SW480 (cell line): Measurements from ENCODE around the gene DENR.
"Not testable (repeated sequence)": the region's sequence is repeated elsewhere in the genome, so short reads cannot be mapped to it uniquely, and the experiment has no call there.

Experiments
- DNase-seq: peaks from one replicate; pipeline ENCODE4 v3.0.0-alpha.2; 2016; ENCODE audit warnings: low spot score

Gene DENR, protein sequence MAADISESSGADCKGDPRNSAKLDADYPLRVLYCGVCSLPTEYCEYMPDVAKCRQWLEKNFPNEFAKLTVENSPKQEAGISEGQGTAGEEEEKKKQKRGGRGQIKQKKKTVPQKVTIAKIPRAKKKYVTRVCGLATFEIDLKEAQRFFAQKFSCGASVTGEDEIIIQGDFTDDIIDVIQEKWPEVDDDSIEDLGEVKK

DNA sequence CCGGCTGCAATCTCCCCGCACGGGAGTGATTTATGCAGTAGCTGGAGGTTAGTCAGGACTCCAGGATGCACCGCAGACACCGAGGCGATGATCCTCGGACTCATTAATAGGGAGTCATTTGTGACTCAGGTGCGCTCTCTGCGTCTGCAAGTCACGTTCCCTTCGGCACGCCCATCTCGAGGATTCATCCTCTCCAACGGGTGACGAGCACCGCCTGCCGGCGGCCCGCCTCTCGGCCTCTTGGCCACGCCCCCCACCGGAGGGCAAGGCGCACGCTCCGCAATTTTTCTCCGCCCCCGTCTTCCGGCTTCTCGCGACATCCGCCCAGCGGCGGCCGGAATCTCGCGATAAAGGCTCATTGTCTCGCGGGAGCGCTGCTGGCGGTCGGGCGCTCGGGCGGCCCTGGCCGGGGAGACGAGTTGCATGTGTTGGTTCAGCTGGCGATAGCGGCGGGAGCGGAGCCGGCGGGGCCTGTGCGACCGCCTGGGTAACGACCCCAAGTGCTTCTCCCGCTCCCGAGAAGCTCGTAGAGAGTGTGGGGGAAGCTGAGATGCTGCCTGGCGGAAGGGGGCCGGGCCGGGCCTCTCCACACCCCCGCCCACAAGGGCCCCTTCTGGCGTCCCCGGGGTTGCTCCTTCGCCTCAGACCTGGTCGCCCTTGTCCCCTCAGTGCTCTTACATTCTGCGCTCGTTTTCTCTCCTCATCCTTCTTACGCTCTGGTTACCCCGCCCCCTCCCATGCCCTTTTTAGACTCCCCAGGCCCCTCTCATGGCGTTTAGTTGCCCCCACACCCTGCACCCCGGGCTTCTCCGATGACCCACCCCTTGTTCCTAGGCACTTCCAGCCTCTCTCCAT is at the start of gene DENR:
Gene DENR, plus strand, starts transcription at position 361 of the 855 bp plus-strand sequence. CDS start 878 bp downstream, outside the sequence.
- peak; percentile 96 for DNase-seq

DNA sequence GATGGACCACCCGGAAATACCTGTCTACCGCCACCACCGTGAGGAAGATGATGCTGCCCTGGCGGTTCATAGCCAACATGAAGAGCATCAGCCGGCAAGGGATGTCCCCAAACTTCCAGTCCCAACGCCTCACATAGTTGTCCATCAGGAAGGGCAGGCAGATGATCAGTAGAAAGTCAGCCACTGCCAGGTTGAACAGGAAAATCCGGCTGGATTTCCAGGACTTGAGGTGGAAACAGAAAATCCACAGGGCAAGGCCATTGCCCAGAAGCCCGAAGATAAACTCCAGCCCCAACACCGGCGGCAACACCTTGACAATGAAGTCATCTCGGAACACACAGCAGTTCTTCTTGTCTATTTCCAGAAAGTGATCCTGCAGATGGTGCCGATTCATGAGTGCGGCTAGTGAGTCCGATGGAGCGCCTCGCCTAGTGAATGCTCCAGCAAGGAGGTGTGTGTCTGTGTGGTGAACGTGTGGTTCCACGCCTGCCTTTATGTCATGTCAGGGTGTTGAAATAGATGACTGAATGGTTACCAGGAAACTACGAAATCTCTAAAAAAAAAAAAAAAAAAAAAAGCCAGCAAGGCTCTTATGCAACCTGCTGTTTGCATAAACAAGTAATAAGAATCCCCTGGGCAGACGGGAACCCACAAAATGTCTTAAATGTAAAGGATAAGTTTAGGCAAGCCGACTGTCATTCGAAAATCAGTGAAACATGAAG is 49.6 kb upstream of the DENR start, which contains the start of gene HCAR2:
Gene HCAR2, minus strand, starts transcription at position 468 of the 722 bp plus-strand sequence. Its CDS starts 74 bp downstream, at position 394.
- DNase-seq, result not testable (repeated sequence)

DNA sequence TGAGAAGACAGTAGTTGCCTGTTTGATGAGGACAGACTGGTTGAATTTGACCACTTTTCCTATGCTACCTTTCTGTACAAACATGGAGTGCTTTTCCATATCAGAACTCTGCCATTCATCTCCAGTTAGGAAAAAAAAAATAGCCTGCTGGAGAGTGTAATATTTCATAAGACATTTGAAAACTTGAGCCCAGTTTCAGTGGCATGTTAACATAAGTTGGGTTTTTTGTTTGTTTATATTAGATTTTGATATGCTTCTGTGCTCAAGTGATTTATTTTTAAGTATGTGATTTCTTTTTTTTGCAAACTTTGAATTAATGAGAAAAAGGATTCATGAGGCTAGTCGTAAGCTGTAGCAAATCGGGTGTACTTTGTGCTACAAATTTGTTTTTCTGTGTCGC is 48.8 kb upstream of the DENR start:
- not testable (repeated sequence) for DNase-seq

DNA sequence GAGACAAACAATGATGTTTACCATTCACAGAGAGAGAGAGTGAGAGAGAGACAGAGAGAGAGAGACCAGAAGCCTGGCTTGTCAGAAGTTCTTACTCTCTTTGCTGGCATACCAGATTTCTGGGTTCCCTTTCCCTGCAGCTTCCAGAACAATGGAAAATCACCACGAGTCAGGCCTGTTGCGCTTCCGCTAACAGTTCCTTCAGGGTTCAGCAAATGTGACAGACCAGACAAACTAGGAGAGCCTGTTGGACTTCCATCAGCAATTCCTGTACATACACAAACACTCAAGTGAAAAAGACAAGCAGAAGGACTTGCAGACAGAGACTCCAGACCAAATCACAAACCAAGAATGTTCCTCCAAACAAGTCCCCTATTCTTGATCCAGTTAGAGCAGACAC is 43.3 kb upstream of the DENR start:
- not testable (repeated sequence) for DNase-seq

DNA sequence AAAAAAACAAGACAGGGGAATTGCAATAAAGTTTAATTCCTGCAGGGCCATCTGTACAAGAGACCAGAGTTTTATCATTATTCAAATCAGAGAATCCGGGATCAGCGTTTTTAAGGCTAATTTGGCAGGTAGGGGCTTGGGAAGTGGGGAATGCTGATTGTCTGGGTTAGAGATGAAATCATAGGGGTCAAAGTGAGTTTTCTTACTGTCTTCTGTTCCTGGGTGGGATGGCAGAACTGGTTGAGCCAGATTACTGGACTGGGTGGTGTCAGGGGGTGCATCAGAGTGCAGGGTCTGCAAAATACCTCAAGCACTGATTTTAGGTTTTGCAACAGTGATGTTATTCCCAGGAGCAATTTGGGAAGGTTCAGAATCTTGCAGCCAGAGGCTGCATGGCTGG is 42.3 kb upstream of the DENR start:
- not testable (repeated sequence) for DNase-seq

DNA sequence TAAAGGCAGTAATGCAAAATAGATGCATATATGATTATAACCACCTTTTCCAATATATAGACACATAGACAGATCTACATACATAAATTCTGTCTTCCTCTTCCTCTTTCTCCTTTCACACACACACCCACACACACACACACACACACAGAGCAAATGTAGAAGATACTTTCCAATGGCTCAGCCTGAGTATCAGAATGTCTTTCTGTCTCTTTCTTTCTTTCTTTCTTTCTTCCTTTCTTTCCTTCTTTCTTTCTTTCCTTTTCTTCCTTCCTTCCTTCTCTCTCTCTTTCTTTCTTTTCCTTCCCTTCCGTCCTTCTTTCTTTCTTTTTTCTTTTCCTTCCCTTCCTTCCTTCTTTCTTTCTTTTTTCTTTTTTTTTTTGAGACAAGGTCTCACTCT is 41.4 kb upstream of the DENR start:
- DNase-seq, result not testable (repeated sequence)

DNA sequence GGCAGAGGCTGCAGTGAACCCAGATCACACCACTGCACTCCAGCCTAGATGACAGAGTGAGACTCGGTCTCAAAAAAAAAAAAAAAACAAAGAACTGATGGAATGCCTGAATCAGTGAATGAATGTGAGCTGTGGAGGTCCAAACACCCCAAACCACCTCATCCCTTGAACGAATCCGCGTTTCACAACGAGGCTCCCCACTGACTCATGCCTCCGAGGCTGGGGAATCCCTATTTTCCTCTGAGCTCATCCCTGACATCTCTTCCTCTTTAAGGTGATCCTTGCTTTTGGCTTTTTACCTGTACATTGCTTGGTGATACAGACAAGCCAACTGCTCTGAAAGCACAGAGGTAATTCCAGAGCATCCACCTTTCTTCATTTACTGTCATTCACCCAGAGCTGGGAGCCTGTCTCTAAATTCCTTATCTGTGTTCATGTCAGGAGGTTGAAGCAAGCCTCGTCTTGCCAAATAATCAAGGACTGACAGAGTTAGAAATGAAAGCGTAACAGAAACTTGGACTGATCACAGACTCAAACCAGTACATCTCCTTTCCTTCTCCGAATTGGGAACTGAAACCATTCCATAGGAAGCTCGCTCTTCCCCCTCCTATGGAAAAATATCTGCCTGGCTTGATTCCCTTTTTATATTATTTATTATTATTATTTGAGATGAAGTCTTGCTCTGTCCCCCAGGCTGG is 39.0 kb upstream of the DENR start:
- not testable (repeated sequence) for DNase-seq

DNA sequence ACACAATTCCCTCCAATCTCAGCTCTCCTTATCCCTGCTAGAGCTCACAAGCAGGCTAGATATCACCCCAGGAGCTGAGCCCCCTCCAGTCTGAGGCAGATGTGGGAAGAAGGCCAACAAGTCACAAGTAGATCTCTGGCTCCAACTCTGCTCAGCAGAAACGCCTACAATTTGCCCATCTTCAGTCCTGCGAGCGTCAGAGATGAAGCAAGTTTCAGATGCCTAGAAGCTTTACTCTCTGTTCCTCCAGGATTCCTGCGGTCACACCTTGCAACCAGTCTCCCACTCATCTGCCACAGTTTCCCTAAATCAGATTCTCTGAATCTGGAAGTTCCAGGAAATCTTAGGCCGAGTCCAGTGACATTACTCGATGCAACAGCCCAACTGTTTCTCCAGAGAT is 37.4 kb upstream of the DENR start:
- DNase-seq, result not testable (repeated sequence)

DNA sequence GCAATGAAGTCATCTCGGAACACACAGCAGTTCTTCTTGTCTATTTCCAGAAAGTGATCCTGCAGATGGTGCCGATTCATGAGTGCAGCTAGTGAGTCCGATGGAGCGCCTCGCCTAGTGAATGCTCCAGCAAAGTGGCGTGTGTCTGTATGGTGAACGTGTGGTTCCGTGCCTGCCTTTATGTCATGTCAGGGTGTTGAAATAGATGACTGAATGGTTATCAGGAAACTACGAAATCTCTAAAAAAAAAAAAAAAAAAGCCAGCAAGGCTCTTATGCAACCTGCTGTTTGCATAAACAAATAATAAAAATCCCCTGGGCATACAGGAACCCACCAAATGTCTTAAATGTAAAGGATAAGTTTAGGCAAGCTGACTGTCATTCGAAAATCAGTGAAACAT is 36.0 kb upstream of the DENR start, which contains the start of gene HCAR3:
Gene HCAR3, minus strand, starts transcription at position 154 of the 400 bp plus-strand sequence. Its CDS starts 74 bp downstream, at position 80.
- DNase-seq, result not testable (repeated sequence)

DNA sequence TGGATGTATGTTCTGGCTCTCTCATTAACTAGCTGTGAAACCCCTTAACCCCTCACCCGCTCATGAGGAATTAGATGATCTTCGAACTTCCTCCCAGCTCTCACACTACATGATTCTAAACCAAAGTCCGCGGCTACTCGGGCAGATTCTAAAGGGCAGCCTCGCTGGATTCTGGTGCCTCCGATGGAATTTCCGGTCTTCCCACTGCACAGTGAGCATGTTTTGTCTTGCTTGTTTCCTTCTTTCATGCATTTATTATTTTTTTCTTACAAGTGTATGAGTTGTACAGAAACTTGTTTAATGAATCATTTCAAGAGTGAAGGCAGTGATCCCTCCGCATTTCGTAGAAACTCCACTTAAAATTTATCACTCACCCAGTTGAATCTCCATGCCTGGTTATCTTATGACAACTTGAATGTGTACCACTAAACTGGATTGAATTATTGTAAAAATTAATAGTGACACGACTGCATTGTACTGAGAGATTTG is 31.5 kb upstream of the DENR start:
- DNase-seq, result no peak

DNA sequence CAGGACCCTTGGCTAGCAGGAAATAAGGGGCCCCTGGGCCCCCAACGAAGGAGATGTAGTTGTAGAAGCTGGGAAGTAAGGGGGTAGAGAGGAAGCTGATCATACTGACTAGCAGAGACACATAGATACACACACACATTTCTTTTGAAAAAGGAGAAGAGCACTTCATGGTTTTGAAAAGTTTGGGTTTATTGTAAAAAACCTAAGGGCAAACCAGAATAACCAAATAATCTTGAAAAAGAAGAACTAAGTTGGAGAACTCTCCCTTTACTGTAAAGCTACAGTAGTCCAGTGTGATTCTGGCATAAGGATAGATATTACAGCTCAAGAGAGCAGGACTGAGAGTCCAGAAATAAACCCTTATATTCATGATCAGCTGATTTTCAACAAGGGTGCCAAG is 30.2 kb upstream of the DENR start:
- DNase-seq, result no peak

DNA sequence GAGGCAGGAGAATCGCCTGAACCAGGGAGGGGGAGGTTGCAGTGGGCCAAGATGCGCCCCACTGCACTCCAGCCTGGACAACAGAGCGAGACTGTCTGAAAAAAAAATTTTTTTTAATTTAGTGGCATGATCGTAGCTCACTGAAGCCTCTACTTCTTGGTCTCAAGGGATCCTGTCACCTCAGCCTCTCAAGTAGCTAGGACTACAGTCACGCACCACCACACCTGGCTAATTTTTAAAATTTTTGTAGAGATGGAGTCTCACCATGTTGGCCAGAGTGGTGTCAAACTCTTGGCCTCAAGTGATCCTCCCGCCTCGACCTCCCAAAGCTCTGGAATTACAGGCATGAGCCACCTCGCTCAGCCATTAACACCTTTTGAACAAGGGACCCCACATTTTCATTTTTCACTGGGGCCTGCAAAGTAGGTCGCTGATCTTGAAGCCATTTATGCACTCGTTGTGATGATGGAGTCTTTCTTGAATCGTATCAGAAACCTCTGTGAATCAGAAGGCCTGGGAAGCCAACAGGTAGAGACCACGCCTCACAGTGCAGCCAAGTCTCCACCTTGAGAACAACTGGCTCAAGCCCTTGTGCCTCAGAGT is 27.9 kb upstream of the DENR start:
- no peak for DNase-seq

DNA sequence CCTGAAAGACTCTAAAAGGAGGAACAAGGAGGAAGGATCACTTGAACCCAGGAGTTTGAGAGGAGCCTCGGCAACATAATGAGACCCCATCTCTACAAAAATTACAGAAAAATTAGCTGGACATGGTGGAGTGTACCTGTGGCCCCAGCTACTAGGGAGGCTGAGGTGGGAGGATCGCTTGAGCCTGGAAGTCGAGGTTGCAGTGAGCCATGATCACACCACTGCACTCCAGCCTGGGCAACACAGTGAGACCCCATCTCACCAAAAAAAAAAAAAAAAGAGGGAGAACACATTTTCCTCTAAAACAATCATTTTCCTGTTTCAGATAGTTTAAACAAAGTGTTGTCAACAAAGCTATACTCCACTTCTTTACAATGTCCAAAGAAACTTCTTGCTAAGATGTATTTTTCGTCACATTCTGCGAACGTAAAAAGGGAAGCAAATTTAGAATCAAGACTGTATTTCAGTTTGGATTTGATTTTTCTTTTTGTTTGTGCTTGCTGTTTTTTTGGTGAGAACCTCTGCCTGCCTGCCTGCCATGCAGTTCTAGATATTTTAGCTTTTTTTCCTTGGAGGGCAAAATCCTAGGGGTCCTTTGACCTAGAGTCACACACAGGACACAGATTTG is 27.1 kb upstream of the DENR start:
- no peak for DNase-seq

DNA sequence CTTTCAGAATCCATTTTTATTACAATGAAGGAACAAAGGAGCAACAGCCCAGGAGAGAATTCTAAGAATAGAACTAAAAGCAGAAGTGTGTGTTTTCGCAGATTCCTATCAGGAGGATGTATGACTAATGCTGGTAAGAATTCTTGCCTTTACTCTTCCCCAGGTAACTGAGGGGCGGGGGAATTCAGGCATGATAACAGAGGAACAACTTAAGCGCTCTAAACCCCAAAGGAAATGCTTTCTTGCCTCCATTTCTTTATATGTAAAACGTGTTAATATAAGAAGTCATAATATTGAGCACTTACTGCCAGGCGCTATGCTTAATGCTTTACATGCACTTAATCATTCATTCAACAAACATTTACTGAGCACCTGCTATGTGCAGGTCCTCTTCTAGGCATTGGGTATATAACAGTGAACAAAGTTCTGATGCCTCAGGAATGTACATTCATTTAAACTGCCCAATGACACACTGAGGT is 26.5 kb upstream of the DENR start:
- peak; percentile 59 for DNase-seq

DNA sequence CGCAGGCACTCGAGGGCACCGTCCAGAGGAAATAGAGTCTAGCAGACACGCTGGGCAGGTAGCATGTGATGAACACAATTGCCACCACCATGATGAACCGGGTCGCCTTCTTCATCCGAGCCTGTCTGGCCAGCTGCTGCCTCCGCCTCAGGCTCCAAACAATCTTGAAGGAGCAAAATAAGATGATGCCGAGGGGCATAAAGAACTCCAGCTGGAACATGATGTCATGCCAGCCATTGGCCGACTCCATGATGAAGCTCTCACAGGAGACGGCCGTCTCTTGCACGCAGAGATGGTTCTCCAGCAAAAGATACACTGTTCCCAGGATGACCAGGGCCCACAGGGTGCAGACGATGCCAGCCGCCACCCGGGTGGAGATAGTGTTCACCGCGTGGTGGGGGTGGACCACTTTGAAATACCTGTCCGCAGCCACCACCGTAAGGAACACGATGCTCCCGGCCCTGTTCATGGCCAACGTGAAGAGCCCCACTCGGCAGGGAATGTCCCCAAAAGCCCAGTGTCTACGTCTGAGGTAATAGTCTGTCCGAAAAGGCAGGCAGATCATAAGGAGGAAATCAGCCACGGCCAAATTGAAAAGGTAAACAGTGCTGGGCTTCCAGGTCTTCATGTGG is 22.9 kb upstream of the DENR start:
- no peak for DNase-seq

DNA sequence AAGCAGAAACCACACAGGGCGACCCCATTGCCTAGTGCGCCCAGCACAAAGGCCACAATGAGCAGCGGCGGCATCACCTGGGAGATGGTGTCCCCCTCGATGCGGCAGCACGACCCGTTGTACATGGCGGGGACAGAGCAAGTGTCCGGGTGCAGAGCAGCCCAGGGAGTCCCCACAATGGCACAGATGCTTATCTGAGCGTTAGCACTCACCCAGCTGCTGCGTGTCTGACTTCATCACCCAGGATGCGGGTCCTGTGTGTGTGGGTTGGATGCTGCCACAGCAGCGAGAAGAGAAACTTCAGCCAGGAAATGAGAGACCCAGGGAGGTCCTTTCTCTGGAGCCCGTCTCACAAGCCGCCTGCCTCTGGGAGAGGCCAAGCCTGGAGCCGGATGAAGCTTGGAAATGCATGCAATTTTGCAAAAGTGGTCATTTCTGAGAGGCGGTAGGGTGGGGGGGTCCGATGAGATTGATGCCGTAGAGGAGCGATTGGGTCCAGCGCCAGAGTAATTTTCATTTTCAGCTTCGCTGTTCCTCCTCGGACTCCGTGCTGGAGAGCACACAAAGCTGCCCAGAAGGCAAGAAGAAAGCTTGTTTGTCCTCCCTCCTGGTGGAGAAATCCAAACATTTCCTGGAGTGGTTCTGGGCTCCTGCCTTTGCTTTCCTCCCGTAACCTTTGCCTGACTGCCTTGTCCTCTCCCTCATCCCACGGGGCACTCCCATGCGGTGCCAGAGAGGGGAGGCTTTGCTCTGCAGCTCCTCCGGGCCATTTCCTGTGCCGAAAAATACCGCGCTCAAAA is 22.2 kb upstream of the DENR start, which contains the start of gene HCAR1:
Gene HCAR1, minus strand, starts transcription at position 630 of the 800 bp plus-strand sequence. Its CDS starts 505 bp downstream, at position 125.
- no peak for DNase-seq

DNA sequence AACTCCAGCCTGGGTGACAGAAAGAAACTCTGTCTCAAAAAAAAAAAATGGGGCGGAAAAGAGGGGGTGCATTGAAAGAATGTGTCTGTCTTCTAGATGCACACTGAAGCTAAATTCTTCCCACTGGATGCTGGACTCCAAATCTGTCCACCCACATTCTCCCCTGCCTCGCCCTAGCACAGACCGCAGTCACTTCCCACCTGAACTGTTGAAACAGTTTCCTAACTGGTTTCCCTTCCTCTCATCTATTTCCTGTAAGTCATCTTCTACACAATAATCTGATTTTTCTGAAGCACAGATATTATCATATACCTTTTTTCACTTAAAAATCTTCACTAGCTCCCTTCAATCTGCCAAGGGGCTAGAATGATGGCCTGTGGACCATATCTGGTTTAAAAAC is 20.5 kb upstream of the DENR start:
- no peak for DNase-seq

DNA sequence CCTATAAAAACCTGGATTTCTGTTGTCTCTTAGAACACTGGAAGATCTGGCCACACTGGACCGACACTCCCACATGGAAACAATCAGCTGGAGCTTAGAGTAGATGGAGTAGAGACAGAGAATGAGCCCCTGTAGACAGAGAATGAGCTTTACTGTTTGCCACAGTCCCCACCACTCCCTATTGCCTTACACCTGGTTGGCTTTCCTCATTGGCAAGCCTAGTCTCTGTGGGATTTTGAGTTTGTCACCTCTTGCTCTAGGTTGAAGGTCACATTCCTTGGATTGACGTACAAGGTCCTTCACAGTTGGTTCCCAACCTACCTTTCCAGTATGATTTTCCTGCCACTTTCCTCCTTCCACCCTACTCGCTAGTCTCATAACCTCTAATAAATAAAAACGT is 20.0 kb upstream of the DENR start:
- DNase-seq, result no peak

DNA sequence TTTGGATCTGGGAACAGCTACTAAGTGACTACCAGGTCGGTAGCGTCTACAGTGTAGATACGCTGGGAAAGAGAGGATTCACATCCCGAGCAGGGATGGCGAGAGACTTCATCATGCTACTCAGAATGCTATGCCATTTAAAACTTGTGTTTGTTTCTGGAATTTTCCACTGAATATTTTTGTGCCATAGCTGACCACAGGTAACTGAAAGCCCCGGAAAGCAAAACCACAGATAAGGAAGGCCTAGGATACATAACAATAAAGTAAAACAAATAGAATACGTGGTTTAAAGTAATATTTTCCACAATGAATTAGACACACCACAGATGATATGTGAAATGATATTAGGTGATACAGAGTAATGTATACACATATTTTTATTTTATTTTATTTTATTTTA is 14.1 kb upstream of the DENR start:
- DNase-seq, result peak; percentile 55
